GM21723 (cell line): ENCODE results near the gene WDR31.
A peak's percentile ranks its signal among the peaks of the same experiment; 100 is the strongest.
"Not testable (repeated sequence)": the region's sequence is repeated elsewhere in the genome, so short reads cannot be mapped to it uniquely, and the experiment has no call there.

Experiments
- ATAC-seq: cut with Tn5 transposase; IDR thresholded peaks from one replicate; pipeline ENCODE4 v1.9.1; 2021; ENCODE audit warnings: mild to moderate bottlenecking, moderate library complexity; ENCODE audit not compliant: unreplicated experiment

WDR31 gene

DNA sequence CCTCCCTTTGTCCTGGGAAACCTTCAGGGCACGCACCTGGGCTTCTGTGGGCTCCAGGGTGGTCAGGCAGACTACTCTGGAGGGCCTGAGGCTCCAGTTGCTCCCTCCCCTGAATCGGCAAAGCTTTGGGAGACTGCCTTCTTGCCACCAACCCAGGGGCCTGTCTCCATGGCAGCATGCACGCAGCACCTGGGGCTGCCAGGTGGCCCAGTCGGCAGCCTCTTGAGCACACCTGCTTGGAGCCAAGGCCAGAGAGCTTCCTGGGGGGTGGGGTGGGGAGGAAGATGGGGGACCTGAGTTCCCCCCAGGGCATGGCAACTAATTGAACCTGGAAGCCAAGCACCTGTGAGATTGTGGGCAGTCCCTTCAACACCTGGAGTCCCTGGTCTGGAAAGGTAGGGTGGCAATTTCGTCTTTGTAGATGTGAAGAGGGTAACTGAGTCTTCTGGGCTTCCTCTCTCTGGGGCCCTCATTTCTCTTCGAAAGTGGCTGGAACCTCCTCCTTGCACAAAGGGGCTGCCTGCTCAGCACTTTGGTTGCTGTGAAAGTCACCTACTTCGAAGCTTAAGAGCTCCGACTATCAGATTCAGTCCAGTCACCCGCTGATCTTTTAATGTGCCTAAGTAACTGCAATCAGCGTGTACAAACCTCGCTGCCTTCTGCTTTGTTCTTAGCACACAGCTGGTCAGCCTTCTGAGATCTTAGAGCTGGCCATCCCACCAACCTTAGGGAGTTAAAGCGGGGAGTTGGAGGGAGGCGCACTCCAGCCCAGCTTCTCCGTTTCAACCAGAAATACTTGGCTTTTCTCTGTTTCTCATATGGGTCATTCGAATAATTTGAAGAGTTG, 40.9 kb downstream of the WDR31 start:
- ATAC-seq, result no peak

DNA sequence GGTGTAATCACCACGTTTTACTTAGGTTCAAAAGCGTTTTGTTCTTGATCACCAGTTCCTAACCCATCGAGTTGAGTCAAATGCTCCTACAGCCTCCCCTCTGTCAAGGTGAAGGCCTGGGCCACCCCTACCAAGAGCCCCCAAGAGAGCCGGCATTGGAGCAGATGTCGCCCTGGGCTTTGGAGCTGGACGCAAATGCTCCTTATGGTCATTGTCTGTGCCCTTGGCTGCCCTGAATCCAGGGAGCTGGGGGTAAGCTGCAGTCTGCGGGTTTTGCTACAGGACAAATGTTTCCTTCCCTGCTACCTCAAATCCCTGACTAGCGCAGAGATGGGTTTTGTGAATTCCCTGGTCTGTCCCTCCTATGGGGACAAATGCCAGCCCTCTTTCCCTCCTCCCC, 41.8 kb downstream of the WDR31 start:
- ATAC-seq, result no peak

- ATAC-seq, result no peak
Measured at GRCh38 chr9:113296796-113297558, 43.1 kb downstream of the WDR31 start.

DNA sequence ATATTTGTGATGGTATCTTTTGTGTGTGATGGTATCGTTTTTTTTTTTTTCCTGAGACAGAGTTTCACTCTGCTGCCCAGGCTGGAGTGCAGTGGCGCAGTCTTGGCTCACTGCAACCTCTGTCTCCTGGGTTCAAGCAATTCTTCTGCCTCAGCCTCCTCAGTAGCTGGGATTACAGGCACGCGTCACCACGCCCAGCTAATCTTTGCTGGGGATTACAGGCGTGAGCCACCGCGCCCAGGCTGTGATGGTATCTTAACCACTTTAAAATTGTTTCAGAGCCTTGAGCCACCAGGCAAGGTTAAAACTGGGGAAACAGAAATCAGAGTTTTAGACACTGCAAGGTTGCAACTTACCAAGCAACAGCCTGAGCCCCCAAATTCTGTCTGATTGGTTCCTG, 43.8 kb downstream of the WDR31 start:
- ATAC-seq, result not testable (repeated sequence)

GRCh38 chr9:113293285-113293878, 46.7 kb downstream of the WDR31 start:
- no peak for ATAC-seq

DNA sequence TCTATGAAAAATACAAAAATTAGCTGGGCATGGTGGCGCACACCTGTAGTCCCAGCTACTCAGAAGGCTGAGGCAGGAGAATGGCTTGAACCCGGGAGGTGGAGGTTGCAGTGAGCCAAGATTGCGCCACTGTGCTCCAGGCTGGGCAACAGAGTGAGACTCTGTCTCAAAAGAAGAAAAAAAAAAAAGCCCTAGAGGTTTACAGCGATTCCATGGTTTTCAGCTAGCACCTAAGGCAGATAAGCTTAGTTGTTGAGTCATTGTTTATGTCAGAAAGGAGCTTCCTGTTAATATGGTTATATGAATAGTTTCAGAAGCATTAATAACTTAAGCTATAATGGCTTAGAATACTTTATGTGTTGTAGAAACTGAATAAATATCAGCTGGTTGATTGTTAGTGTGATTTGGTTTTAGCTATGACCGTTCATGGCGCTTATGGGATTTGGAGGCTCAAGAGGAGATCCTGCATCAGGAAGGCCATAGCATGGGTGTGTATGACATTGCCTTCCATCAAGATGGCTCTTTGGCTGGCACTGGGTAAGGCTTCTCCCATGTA, 49.9 kb downstream of the WDR31 start:
- no peak for ATAC-seq

DNA sequence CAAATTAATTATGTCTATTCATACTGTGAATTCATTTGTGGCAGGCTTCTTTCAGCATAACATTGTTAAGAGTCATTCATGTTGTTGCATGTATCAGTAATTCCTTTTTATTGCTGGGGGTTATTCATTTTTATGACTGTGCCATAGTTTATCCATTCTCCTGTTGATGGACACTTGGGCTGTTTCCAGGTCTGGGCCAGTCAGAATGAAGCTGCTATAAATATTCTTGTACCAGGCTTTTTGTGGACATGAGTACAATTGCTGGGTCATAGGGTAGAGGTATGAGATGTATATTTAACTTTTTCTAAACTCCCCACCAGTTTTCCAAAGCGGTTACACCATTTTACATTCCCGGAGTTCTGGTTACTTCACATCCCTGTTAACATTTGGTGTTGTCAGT, 51.0 kb downstream of the WDR31 start:
- ATAC-seq, result no peak

DNA sequence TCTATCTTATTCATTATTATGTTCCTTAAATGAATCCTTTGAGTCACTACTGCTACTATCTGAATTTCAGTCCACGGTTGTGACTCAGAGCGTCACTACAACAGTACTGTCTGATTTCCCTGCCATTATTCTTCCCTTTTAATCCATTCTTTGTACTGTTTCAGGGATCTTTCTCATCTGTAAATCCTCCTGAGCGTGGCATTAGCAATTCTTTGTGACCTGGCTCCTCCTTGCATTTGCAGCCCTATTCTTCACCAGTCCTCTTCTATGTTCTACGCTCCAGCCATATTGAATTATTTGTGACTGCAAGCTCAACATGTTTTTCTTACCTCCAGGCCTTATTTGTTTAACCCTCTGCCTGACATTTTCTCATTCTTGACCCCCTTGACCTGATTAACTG, 58.7 kb downstream of the WDR31 start:
- ATAC-seq, result no peak

DNA sequence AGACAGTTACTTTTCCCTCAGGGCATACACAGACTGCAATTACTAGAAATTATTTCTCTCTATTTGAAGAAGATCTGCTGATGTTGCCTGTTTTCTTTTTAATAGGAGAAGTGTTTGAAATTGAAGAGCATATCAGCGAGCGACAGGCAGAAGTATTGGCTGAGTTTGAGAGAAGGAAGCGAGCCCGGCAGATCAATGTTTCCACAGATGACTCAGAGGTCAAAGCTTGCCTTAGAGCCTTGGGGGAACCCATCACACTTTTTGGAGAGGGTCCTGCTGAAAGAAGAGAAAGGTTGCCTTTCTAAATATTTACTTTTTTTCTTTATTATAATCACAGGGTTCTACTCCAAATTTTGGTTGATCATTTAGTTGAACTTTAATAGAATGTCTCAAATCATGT, 61.2 kb downstream of the WDR31 start:
- ATAC-seq, result no peak

- ATAC-seq, result peak; percentile 99
Measured at GRCh38 chr9:113275157-113276131, 64.6 kb downstream of the WDR31 start, which contains the start of the genes CDC26 and PRPF4. TSS of gene CDC26 (minus strand) at chr9:113275572. CDS start at chr9:113272507, 3,065 bp downstream. TSS of gene PRPF4 (plus strand) at chr9:113275658. CDS start at chr9:113275744, 86 bp downstream.

GRCh38 chr9:113274474-113275156, 65.5 kb downstream of the WDR31 start:
- ATAC-seq, result peak; percentile 3

- no peak for ATAC-seq
Measured at GRCh38 chr9:113269871-113270270, 70.2 kb downstream of the WDR31 start.

DNA sequence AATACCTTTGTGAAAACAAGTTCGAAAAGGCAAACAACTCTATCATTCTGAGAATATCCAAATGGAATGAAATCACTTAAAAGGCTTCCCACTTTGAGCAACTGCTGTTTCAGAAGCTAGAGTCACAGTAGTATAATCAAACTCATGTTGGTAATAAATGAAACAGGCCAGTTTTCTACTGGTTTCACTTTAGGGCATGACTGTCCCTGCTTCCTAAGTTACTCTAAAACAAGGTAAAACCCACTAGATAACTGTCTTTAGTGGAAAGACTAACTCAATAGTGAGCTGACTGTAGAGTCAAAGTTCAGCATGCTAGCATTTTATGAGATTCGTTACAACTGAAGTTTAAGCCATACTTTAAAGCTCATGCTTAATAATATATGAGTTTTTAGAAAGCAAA, 70.7 kb downstream of the WDR31 start:
- no peak for ATAC-seq

DNA sequence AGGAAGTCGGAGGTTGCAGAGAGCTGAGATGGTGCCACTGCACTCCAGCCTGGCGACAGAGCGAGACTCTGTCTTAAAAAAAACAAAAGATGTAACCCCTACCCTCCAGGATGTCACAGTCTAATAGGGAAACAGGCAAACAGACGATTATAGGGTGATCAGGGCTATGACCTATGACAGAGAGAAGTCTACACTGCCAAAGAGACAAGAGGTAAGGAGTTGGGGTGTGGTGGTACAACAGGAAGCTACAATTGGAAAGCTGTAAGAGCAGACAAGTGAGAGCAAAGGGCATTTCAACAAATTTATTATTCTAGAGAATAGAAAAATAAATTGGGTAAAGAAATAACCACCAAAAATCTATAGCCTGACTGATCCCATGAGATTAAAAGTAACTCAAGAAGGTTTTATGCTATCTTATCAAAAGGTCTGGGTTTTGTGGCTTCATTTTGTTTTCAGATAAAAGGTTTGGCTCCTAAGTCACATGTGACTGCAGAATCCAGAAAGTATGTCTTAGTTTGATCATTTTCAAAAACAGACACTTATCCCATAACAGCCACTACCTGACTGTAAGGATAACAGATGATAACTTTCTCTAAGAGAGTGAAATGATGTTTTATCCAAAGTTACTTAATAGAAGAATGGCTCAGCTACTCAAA, 72.0 kb downstream of the WDR31 start:
- no peak for ATAC-seq

DNA sequence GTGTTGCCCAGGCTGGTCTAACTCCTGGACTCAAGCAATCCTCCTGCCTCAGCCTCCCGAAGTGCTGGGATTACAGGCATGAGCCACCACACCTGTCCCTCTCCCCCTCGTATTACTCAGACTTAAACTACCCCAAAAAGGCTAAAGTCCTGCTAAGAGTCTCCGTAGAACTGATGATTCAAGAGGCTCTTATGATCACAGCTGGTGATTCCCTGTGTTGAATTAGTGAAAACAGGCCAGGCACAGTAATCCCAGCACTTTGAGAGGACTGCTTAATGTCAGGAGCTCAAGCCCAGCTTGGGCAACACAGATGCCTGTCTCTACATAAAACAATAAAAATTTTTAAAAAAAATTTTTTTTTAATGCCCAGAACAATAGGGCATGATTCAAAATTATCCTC, 73.9 kb downstream of the WDR31 start:
- no peak for ATAC-seq
